Measurements from ENCODE around the gene GNG12. TPM values are rescaled to one million over a fixed set of nuclear protein-coding genes. Genes with fewer than 3 reads are reported as not detected.

The GNG12 gene
- total and polyA plus RNA-seq, 2 donors from 2014 or later: 46.1 to 89.3 TPM

- Histone ChIP-seq H3K27me3 (ENCODE audit: control insufficient read depth, insufficient read depth, low read length) (no peaks in the 10 kb centered on the region), H3K27ac (ENCODE audit: low read depth in 2 of 2, low read length in 2 of 2) (peak overlapping the region; percentile 85 to 87), H3K4me1 (ENCODE audit: control insufficient read depth in 2 of 3, insufficient read depth in 2 of 3, low read depth in 1 of 3, low read length in 3 of 3) (peaks cover 0 to 25% (median 24%) of the 10 kb centered on the region in 3 donors), H3K9me3 (ENCODE audit: control insufficient read depth in 2 of 3, insufficient read depth in 1 of 3, low read length in 3 of 3) (no peaks in the 10 kb centered on the region), H3K36me3 (ENCODE audit: control insufficient read depth in 2 of 3, insufficient read depth in 3 of 3, low read length in 3 of 3) (no peaks in the 10 kb centered on the region), H3K4me3 (ENCODE audit: low read length in 3 of 3) (peak overlapping the region in 1 of 3 donors; percentile 29), H3K9ac (ENCODE audit: low read length in 3 of 3) (peak overlapping the region in 1 of 3 donors; percentile 43)
- FAIRE-seq (no peak), DNase-seq (no peak)
- no peak for TF ChIP-seq CTCF (IDR thresholded peaks at IDR 0.05; ENCODE audit: borderline replicate concordance, extremely low read depth, insufficient read depth)
- intact Hi-C loops (cut with DNase I): no loop called here
Observed at GRCh38 chr1:67736750-67737149, 96.5 kb downstream of the GNG12 start.

- FAIRE-seq (no peak), DNase-seq (peak in 4 of 5 donors; percentile 57 to 93 (median 72))
- H3K4me3 ChIP-seq (ENCODE audit: low read length in 3 of 3): peak overlapping the region in 2 of 3 donors; percentile 17 to 29
- TF ChIP-seq CTCF (IDR thresholded peaks at IDR 0.05; ENCODE audit: borderline replicate concordance, extremely low read depth, insufficient read depth): no peak
- H3K9ac ChIP-seq (ENCODE audit: low read length in 3 of 3): peak overlapping the region in 2 of 3 donors; percentile 8 to 43
- peak overlapping the region; percentile 85 to 87 for H3K27ac ChIP-seq (ENCODE audit: low read depth in 2 of 2, low read length in 2 of 2)
- no peaks in the 10 kb centered on the region for H3K27me3 ChIP-seq (ENCODE audit: control insufficient read depth, insufficient read depth, low read length)
- H3K36me3 ChIP-seq (ENCODE audit: control insufficient read depth in 2 of 3, insufficient read depth in 3 of 3, low read length in 3 of 3): no peaks in the 10 kb centered on the region
- peaks cover 0 to 20% (median 18%) of the 10 kb centered on the region in 3 donors for H3K4me1 ChIP-seq (ENCODE audit: control insufficient read depth in 2 of 3, insufficient read depth in 2 of 3, low read depth in 1 of 3, low read length in 3 of 3)
- intact Hi-C loops (cut with DNase I): no loop called here
- H3K9me3 ChIP-seq (ENCODE audit: control insufficient read depth in 2 of 3, insufficient read depth in 1 of 3, low read length in 3 of 3): no peaks in the 10 kb centered on the region
Observed at GRCh38 chr1:67735806-67736627, 97.2 kb downstream of the GNG12 start.

- intact Hi-C loops (cut with DNase I): no loop called here
- TF ChIP-seq CTCF (IDR thresholded peaks at IDR 0.05; ENCODE audit: borderline replicate concordance, extremely low read depth, insufficient read depth): no peak
- DNase-seq (no peak), FAIRE-seq (no peak)
- Histone ChIP-seq H3K27ac (ENCODE audit: low read depth in 2 of 2, low read length in 2 of 2) (no peak overlapping the region), H3K36me3 (ENCODE audit: control insufficient read depth in 2 of 3, insufficient read depth in 3 of 3, low read length in 3 of 3) (no peaks in the 10 kb centered on the region), H3K9me3 (ENCODE audit: control insufficient read depth in 2 of 3, insufficient read depth in 1 of 3, low read length in 3 of 3) (no peaks in the 10 kb centered on the region), H3K27me3 (ENCODE audit: control insufficient read depth, insufficient read depth, low read length) (no peaks in the 10 kb centered on the region), H3K9ac (ENCODE audit: low read length in 3 of 3) (no peak overlapping the region), H3K4me3 (ENCODE audit: low read length in 3 of 3) (no peak overlapping the region), H3K4me1 (ENCODE audit: control insufficient read depth in 2 of 3, insufficient read depth in 2 of 3, low read depth in 1 of 3, low read length in 3 of 3) (peaks cover 0 to 16% (median 14%) of the 10 kb centered on the region in 3 donors)
Observed at GRCh38 chr1:67735206-67735605, 98.1 kb downstream of the GNG12 start.
